Testis (tissue), 3 donors: ENCODE measurements around the gene PTPRN2. TPM values are rescaled to one million over a fixed set of nuclear protein-coding genes. Genes with fewer than 3 reads are reported as not detected.

ENCODE experiments used
- DNase-seq: peaks from one replicate; pipeline ENCODE4 v3.0.0-alpha.2; 2019
- H3K27ac ChIP-seq, 2 donors: fragments of 200-600 bp; sonication (generic); one replicate each; pipeline ENCODE4 v1.5.1; 2019
- H3K27me3 ChIP-seq: fragments of 200-600 bp; sonication (generic); one replicate; pipeline ENCODE4 v1.5.1; 2019
- H3K36me3 ChIP-seq: fragments of 200-600 bp; sonication (generic); one replicate; pipeline ENCODE4 v1.5.1; 2017; ENCODE audit warnings: low read depth; ENCODE audit errors: missing control alignments
- H3K4me1 ChIP-seq: fragments of 200-600 bp; sonication (generic); one replicate; pipeline ENCODE4 v1.5.1; 2019
- H3K4me3 ChIP-seq, 2 donors: fragments of 200-600 bp; sonication (generic); one replicate each; pipeline ENCODE4 v1.5.1; 2017 to 2019
- H3K9me3 ChIP-seq: fragments of 200-600 bp; sonication (generic); one replicate; pipeline ENCODE4 v1.5.1; 2017
- CTCF ChIP-seq, 3 experiments: fragments of 450-650 bp in 2 of 3; fragments of 200-600 bp in 1 of 3; sonication (generic) in 1 of 3; IDR thresholded peaks; one replicate each; pipeline ENCODE4 v1.5.1; 2016 to 2019; ENCODE audit warnings: antibody characterized with exemption in 3 of 3, mild to moderate bottlenecking in 2 of 3, moderate library complexity in 1 of 3
- POLR2A ChIP-seq: fragments of 450-650 bp; IDR thresholded peaks from one replicate; pipeline ENCODE4 v1.6.1; 2017; ENCODE audit warnings: antibody characterized with exemption, mild to moderate bottlenecking, moderate library complexity
- WGBS, 2 donors: methylation state at CpG; one replicate each; pipeline ENCODE4 v1.1.5; 2018; 5-methylcytosine and 5-hydroxymethylcytosine counted together
- intact Hi-C: fragments of 100-400 bp; cut with DNase I; formaldehyde crosslinking; loops from one replicate; pipeline ENCODE4 v1.15.1; 2023; ENCODE audit warnings: low total_unique reads
- polyA plus RNA-seq: library from polyadenylated mRNA; stranded (reverse); fragments of 350-450 nt; fragmentation: Illumina TruSeq; extraction: RNeasy Lipid Tissue Mini Kit (QIAGEN cat#74804); gene quantifications from one replicate; pipeline ENCODE4 v1.2.3, GENCODE V29; 2014; ENCODE audit warnings: low read depth, low replicate concordance; ENCODE audit not compliant: insufficient read depth
- total RNA-seq, 2 donors: library from RNA; depleted of rRNA; stranded (reverse); fragments of >200 nt; gene quantifications; one replicate each; pipeline ENCODE4 v1.2.3, GENCODE V29; 2016

PTPRN2 gene
- total and polyA plus RNA-seq, 3 donors from 2014 or later: 9.3 to 10.8 (median 9.8) TPM

- intact Hi-C loops: no loop called here
- 87 to 88% methylated on average over 28 to 29 of the region's 29 CpGs for WGBS, 2 donors
Observed at GRCh38 chr7:158450476-158451124, 137.0 kb downstream of the PTPRN2 start.

GRCh38 chr7:158449942-158450341 is 137.7 kb downstream of the PTPRN2 start:
- 90 to 91% methylated on average over 12 of the region's 12 CpGs for WGBS, 2 donors
- H3K36me3 ChIP-seq: no peaks in the 10 kb centered on the region

More at GRCh38 chr7:158450476-158451124, 137.0 kb downstream of the PTPRN2 start:
- no peak for DNase-seq
- H3K4me3 ChIP-seq: no peak overlapping the region
- H3K4me1 ChIP-seq: no peaks in the 10 kb centered on the region
- H3K27me3 ChIP-seq: no peaks in the 10 kb centered on the region
- H3K27ac ChIP-seq: no peak overlapping the region
- H3K36me3 ChIP-seq: no peaks in the 10 kb centered on the region
- TF ChIP-seq CTCF (IDR thresholded peaks at IDR 0.05) (no peak), POLR2A (no peak)
- no peaks in the 10 kb centered on the region for H3K9me3 ChIP-seq

GRCh38 chr7:158449266-158449665 is 138.4 kb downstream of the PTPRN2 start:
- no peak for TF ChIP-seq POLR2A
- no peak for TF ChIP-seq CTCF (IDR thresholded peaks at IDR 0.05)
- Histone ChIP-seq H3K4me3 (no peak overlapping the region), H3K36me3 (no peaks in the 10 kb centered on the region), H3K4me1 (no peaks in the 10 kb centered on the region), H3K27me3 (no peaks in the 10 kb centered on the region), H3K9me3 (no peaks in the 10 kb centered on the region), H3K27ac (no peak overlapping the region)
- WGBS, 2 donors: 92 to 93% methylated on average over 12 of the region's 12 CpGs
- intact Hi-C loops: no loop called here
- DNase-seq: no peak

More at GRCh38 chr7:158449942-158450341, 137.7 kb downstream of the PTPRN2 start:
- H3K9me3 ChIP-seq: no peaks in the 10 kb centered on the region
- no peak for DNase-seq
- TF ChIP-seq CTCF (IDR thresholded peaks at IDR 0.05): no peak
- TF ChIP-seq POLR2A: no peak
- H3K27me3 ChIP-seq: no peaks in the 10 kb centered on the region
- H3K27ac ChIP-seq: no peak overlapping the region
- H3K4me3 ChIP-seq: no peak overlapping the region
- H3K4me1 ChIP-seq: no peaks in the 10 kb centered on the region
- intact Hi-C loops: no loop called here

- intact Hi-C loops: no loop called here
Observed at GRCh38 chr7:158448430-158449100, 139.1 kb downstream of the PTPRN2 start.

More at GRCh38 chr7:158448430-158449100, 139.1 kb downstream of the PTPRN2 start:
- Histone ChIP-seq H3K4me3 (no peak overlapping the region), H3K27me3 (no peaks in the 10 kb centered on the region), H3K4me1 (no peaks in the 10 kb centered on the region), H3K9me3 (no peaks in the 10 kb centered on the region), H3K36me3 (no peaks in the 10 kb centered on the region), H3K27ac (no peak overlapping the region)
- 89 to 93% methylated on average over 8 to 16 of the region's 16 CpGs for WGBS, 2 donors
- TF ChIP-seq POLR2A (no peak), CTCF (IDR thresholded peaks at IDR 0.05) (no peak)
- DNase-seq: no peak
